GM10248 (cell line): ENCODE measurements around the gene OST4.

Experiments
- CTCF ChIA-PET: fragments of 300-600 bp; sonication (Branson Sonifier 250); formaldehyde crosslinking; extraction: SDS; loops from one replicate; lab custom pipeline; 2021; ENCODE audit warnings: antibody characterized with exemption; lab: Yijun Ruan, JAX
- POLR2A ChIA-PET: fragments of 350-650 bp; sonication (Branson Sonifier 250); formaldehyde crosslinking; extraction: SDS; loops from one replicate; lab custom pipeline; 2020; ENCODE audit warnings: antibody characterized with exemption; lab: Yijun Ruan, JAX
- DNase-seq: peaks from one replicate; pipeline ENCODE4 v3.0.0; 2012; ENCODE audit errors: extremely low spot score
- CTCF ChIP-seq: IDR thresholded peaks from 2 replicates; pipeline ENCODE4 v1.5.1; 2012; ENCODE audit warnings: mild to moderate bottlenecking, low read depth; ENCODE audit errors: extremely low read depth, missing control alignments, control extremely low read depth

The OST4 gene

GRCh38 chr2:27021253-27022049 lies 50.0 kb downstream of the OST4 start:
- POLR2A ChIA-PET: no interaction called here
- DNase-seq: no peak
- CTCF ChIA-PET: interaction anchor here (1.2 to 2.1 kb wide), 3 partner anchors 44 to 60 kb away, joined by 3 to 7 read pairs (median 4); no protein-coding TSS in a partner anchor
- no peak for TF ChIP-seq CTCF
